Measurements from ENCODE around the gene ABCA8.
"Not testable (repeated sequence)": the region's sequence is repeated elsewhere in the genome, so short reads cannot be mapped to it uniquely, and the experiment has no call there.

Gene ABCA8

GRCh38 chr17:68831170-68831569, 124.0 kb downstream of the ABCA8 start:
- no peak for DNase-seq (ENCODE audit: low read depth, low spot score)

GRCh38 chr17:68830313-68830712, 124.9 kb downstream of the ABCA8 start:
- DNase-seq (ENCODE audit: low read depth, low spot score), result no peak

GRCh38 chr17:68829211-68829610, 126.0 kb downstream of the ABCA8 start:
- no peak for DNase-seq (ENCODE audit: low read depth, low spot score)

GRCh38 chr17:68824707-68825106, 130.5 kb downstream of the ABCA8 start:
- no peak for DNase-seq (ENCODE audit: low read depth, low spot score)

- DNase-seq (ENCODE audit: low read depth, low spot score), result not testable (repeated sequence)
Measured at GRCh38 chr17:68824185-68824584, 131.0 kb downstream of the ABCA8 start.

- no peak for DNase-seq (ENCODE audit: low read depth, low spot score)
Measured at GRCh38 chr17:68822719-68823289, 132.4 kb downstream of the ABCA8 start.

GRCh38 chr17:68821860-68822696, 133.1 kb downstream of the ABCA8 start:
- DNase-seq (ENCODE audit: low read depth, low spot score), result no peak

- no peak for DNase-seq (ENCODE audit: low read depth, low spot score)
Measured at GRCh38 chr17:68820825-68821481, 134.2 kb downstream of the ABCA8 start.

- DNase-seq (ENCODE audit: low read depth, low spot score), result no peak
Measured at GRCh38 chr17:68820476-68820824, 134.7 kb downstream of the ABCA8 start.

GRCh38 chr17:68819465-68819864, 135.7 kb downstream of the ABCA8 start:
- no peak for DNase-seq (ENCODE audit: low read depth, low spot score)
